SW 1271 (cell line): ENCODE data around the gene C9orf78.

Source experiments
- DNase-seq, 2 experiments: peaks; one replicate each; lab custom pipeline; 2025; lab: John Stamatoyannopoulos, UW

Gene C9orf78

GRCh38 chr9:129841071-129841470, 6.0 kb upstream of the C9orf78 start:
- no peak for DNase-seq

GRCh38 chr9:129840034-129840433, 5.0 kb upstream of the C9orf78 start:
- DNase-seq: no peak

GRCh38 chr9:129839324-129840023, 4.4 kb upstream of the C9orf78 start:
- no peak for DNase-seq

GRCh38 chr9:129838707-129839259, 3.7 kb upstream of the C9orf78 start:
- DNase-seq: no peak

GRCh38 chr9:129836311-129837007, 1.4 kb upstream of the C9orf78 start:
- no peak for DNase-seq

- DNase-seq: no peak
Measured at GRCh38 chr9:129835860-129836223, 767 bp upstream of the C9orf78 start.

- DNase-seq: no peak
Measured at GRCh38 chr9:129834489-129835127, 467 bp downstream of the C9orf78 start.

- DNase-seq: no peak
Measured at GRCh38 chr9:129832982-129833381, 2.1 kb downstream of the C9orf78 start.

- no peak for DNase-seq
Measured at GRCh38 chr9:129828969-129829368, 6.1 kb downstream of the C9orf78 start.

GRCh38 chr9:129828051-129828450, 7.0 kb downstream of the C9orf78 start:
- DNase-seq: no peak

- no peak for DNase-seq
Measured at GRCh38 chr9:129826759-129827158, 8.3 kb downstream of the C9orf78 start.

- no peak for DNase-seq
Measured at GRCh38 chr9:129826344-129826743, 8.7 kb downstream of the C9orf78 start.

GRCh38 chr9:129823935-129824601, 11.0 kb downstream of the C9orf78 start, which contains the start of gene TOR1A:
TOR1A (minus strand) TSS chr9:129824136; CDS start chr9:129824085, 51 bp downstream.
- DNase-seq: peak; percentile 91 to 96

GRCh38 chr9:129823542-129823934, 11.5 kb downstream of the C9orf78 start:
- DNase-seq: no peak

- peak in 1 of 2 experiments; percentile 30 for DNase-seq
Measured at GRCh38 chr9:129822898-129823541, 12.1 kb downstream of the C9orf78 start.

GRCh38 chr9:129816501-129817435, 18.3 kb downstream of the C9orf78 start:
- no peak for DNase-seq

- no peak for DNase-seq
Measured at GRCh38 chr9:129815278-129815677, 19.8 kb downstream of the C9orf78 start.

GRCh38 chr9:129814432-129815223, 20.4 kb downstream of the C9orf78 start:
- DNase-seq: no peak

- no peak for DNase-seq
Measured at GRCh38 chr9:129813661-129814060, 21.4 kb downstream of the C9orf78 start.

- no peak for DNase-seq
Measured at GRCh38 chr9:129812385-129812784, 22.7 kb downstream of the C9orf78 start.
